Measurements from ENCODE around the gene CLTCL1.

DNA sequence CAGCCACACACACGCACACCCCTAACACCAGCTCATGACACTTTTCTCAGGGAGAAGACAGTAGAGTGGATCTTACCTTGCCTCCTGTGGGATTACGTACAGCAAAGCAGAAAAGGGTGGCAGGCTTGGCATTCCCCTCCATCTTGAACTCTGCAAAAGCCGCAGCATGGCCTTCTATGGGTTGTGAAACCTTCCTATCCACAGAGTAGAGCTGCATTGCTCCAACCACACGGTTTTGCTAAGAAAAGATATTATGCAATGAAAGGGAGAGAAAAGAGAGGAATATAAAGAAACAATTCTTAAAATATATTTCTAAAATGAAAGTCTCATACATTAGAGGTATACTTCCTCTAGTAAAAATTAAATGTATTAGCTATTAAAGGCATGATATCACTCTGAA lies 48.8 kb downstream of the CLTCL1 start:
- no peak for TF ChIP-seq EZH2 (IDR thresholded peaks at IDR 0.05; ENCODE audit: low read length)
- TF ChIP-seq, protein P1, sequence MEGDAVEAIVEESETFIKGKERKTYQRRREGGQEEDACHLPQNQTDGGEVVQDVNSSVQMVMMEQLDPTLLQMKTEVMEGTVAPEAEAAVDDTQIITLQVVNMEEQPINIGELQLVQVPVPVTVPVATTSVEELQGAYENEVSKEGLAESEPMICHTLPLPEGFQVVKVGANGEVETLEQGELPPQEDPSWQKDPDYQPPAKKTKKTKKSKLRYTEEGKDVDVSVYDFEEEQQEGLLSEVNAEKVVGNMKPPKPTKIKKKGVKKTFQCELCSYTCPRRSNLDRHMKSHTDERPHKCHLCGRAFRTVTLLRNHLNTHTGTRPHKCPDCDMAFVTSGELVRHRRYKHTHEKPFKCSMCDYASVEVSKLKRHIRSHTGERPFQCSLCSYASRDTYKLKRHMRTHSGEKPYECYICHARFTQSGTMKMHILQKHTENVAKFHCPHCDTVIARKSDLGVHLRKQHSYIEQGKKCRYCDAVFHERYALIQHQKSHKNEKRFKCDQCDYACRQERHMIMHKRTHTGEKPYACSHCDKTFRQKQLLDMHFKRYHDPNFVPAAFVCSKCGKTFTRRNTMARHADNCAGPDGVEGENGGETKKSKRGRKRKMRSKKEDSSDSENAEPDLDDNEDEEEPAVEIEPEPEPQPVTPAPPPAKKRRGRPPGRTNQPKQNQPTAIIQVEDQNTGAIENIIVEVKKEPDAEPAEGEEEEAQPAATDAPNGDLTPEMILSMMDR (optimal IDR thresholded peaks at IDR 0.05 in 1 of 3, IDR thresholded peaks at IDR 0.05 in 1 of 3, conservative IDR thresholded peaks at IDR 0.05 in 1 of 3; ENCODE audit: extremely low read depth in 1 of 3, insufficient read depth in 2 of 3, low read length in 3 of 3): no peak
